ENCODE measurements around the gene CENPVL3. TPM values are rescaled to one million over a fixed set of nuclear protein-coding genes. Genes with fewer than 3 reads are reported as not detected.
"Not testable (repeated sequence)": the region's sequence is repeated elsewhere in the genome, so short reads cannot be mapped to it uniquely, and the experiment has no call there.

Gene CENPVL3
- total RNA-seq = under 1 TPM; 0.16 to 0.41 TPM

DNA sequence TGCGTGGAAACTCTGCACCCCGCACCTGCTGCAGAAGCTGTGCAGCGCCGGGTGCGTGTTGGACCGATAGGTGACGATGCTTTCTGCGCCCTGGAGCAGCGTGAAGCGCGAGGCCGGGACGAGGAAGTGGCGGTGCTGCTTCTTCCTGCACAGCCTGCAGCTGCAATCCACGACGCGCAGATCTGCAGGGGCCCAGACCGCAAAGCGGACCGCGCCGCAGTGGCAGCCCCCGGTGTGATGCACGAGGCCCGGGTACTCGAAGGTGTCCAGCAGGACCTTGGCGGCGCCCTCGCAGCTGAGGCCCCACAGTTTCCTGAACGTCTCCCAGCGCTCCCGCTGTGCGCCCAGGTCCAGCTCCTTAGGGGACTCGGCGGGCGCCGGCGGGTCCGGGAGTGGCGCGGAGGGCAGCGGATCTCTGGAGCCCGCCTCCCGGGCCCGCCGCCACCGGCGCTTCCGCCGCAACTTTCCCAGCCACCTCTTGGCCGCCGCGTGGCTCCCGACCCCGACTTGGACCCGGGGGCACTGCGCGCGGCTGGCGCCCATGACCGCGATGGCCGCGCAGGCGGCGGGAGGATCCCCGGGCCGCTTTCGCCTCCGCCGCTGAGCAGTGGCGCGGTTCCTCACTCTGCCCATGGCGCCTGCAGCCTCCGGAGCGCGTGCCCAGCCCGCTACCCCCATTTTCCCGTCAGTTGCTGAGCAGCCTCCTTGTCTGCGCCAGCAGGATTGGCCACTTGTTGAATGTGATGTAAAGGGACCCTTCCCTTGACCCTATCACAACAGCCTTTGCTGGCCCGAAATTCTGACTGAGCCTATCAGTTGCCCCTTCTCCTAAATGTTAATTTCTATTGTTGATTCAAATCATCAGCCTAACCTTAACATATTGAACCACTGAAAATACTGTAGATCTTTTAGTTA, at the start of gene CENPVL3:
CENPVL3 (minus strand) TSS at position 672 of the 915 bp plus-strand sequence; CDS start at position 633, 39 bp downstream.
- H3K36me3 Mint-ChIP-seq (ENCODE audit: insufficient read depth in 2 of 2); H3K9me3 Mint-ChIP-seq; H3K27ac Mint-ChIP-seq; H3K4me1 Mint-ChIP-seq (ENCODE audit: low read depth); DNase-seq: not testable (repeated sequence)
- H3K4me3 Mint-ChIP-seq = peak within 1 kb of the TSS; percentile 82 to 89
- ATAC-seq (replicated peaks in 1 of 2) = peak; percentile 43 to 63
- H3K27me3 Mint-ChIP-seq (ENCODE audit: low read depth) = peaks cover 75% of the 10 kb centered on the region

DNA sequence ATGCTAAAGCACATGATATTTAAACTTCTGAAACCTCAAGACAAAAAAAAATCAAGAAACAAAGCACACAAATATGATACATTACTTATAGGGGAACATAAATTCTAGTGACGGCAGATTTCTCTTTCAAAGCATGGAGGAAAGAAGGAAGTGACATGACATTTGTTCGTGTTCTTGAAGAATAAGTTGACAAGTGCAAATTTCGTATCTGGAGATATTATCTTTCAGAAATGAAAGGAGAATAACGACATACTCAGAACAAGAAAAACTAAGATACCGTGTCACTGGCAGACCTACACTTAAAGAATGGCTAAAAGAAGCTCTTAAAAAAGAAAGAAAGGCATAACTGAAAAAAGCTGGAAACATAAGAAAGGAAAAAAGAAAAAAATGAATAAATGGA, 47.3 kb upstream of the CENPVL3 start:
- Mint-ChIP-seq H3K4me1 (ENCODE audit: low read depth) (peaks cover 6% of the 10 kb centered on the region), H3K27me3 (ENCODE audit: low read depth) (peaks cover 41% of the 10 kb centered on the region), H3K36me3 (ENCODE audit: insufficient read depth in 2 of 2) (no peaks in the 10 kb centered on the region), H3K27ac (no peak overlapping the region), H3K4me3 (peak overlapping the region; percentile 44 to 83), H3K9me3 (no peaks in the 10 kb centered on the region)
- DNase-seq (no peak), ATAC-seq (replicated peaks in 1 of 2) (no peak)

GRCh38 chrX:51643377-51643776, 24.7 kb upstream of the CENPVL3 start:
- DNase-seq = no peak
- ATAC-seq (replicated peaks in 1 of 2) = no peak
- Mint-ChIP-seq H3K9me3 (no peaks in the 10 kb centered on the region), H3K27me3 (ENCODE audit: low read depth) (peaks cover 51% of the 10 kb centered on the region), H3K4me1 (ENCODE audit: low read depth) (no peaks in the 10 kb centered on the region), H3K36me3 (ENCODE audit: insufficient read depth in 2 of 2) (no peaks in the 10 kb centered on the region), H3K4me3 (no peak overlapping the region), H3K27ac (no peak overlapping the region)

DNA sequence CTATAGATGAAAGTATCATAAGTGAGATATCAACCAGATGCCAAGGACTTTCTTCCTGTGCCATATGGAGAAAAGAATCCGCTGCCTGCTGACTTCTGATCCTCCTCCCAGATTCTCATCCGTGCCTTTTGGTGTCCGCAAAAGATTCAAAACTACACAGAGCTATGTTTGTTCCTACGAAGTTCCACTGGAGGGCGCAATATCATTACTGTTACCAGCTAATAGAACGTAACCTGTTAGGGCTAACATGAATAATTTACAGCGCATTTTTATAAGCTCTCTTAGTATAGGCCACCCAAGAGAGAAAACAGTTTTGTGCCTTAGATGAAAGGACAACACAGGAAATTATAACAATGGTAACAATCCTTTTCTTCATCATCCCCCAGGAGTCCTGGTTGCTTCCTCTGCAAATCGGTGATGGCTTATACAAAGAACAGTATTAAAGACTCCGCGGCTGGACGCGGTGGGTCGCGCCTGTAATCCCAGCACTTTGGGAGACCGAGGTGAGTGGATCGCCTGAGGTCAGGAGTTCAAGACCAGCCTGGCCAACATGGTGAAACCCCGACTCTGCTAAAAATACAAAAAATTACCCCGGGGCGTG, 22.8 kb upstream of the CENPVL3 start:
- H3K9me3 Mint-ChIP-seq = no peaks in the 10 kb centered on the region
- peaks cover 52% of the 10 kb centered on the region for H3K27me3 Mint-ChIP-seq (ENCODE audit: low read depth)
- no peaks in the 10 kb centered on the region for H3K4me1 Mint-ChIP-seq (ENCODE audit: low read depth)
- H3K36me3 Mint-ChIP-seq (ENCODE audit: insufficient read depth in 2 of 2) = no peaks in the 10 kb centered on the region
- ATAC-seq (replicated peaks in 1 of 2) = peak in 1 of 2 donors; percentile 33
- peak; percentile 3 to 5 for DNase-seq
- H3K4me3 Mint-ChIP-seq = no peak overlapping the region
- H3K27ac Mint-ChIP-seq = no peak overlapping the region

GRCh38 chrX:51636511-51636910, 17.8 kb upstream of the CENPVL3 start:
- H3K4me3 Mint-ChIP-seq; H3K4me1 Mint-ChIP-seq (ENCODE audit: low read depth); ATAC-seq (replicated peaks in 1 of 2); H3K9me3 Mint-ChIP-seq; H3K36me3 Mint-ChIP-seq (ENCODE audit: insufficient read depth in 2 of 2); DNase-seq; H3K27ac Mint-ChIP-seq: not testable (repeated sequence)
- H3K27me3 Mint-ChIP-seq (ENCODE audit: low read depth) = peaks cover 61% of the 10 kb centered on the region

- Mint-ChIP-seq H3K4me1 (ENCODE audit: low read depth) (peaks cover 4% of the 10 kb centered on the region), H3K27ac (no peak overlapping the region), H3K36me3 (ENCODE audit: insufficient read depth in 2 of 2) (peaks cover 0 to 3% of the 10 kb centered on the region in 2 donors), H3K27me3 (ENCODE audit: low read depth) (peaks cover 76% of the 10 kb centered on the region), H3K9me3 (no peaks in the 10 kb centered on the region), H3K4me3 (no peak overlapping the region)
- DNase-seq = no peak
- ATAC-seq (replicated peaks in 1 of 2) = peak in 1 of 2 donors; percentile 56
Measured at GRCh38 chrX:51614353-51615012, 4.2 kb downstream of the CENPVL3 start.

- Mint-ChIP-seq H3K4me3 (no peak overlapping the region), H3K9me3 (no peaks in the 10 kb centered on the region), H3K36me3 (ENCODE audit: insufficient read depth in 2 of 2) (no peaks in the 10 kb centered on the region), H3K27ac (no peak overlapping the region), H3K4me1 (ENCODE audit: low read depth) (peaks cover 14% of the 10 kb centered on the region), H3K27me3 (ENCODE audit: low read depth) (peaks cover 52% of the 10 kb centered on the region)
- no peak for DNase-seq
- ATAC-seq (replicated peaks in 1 of 2) = peak; percentile 11 to 25
Measured at GRCh38 chrX:51608766-51609165, 9.9 kb downstream of the CENPVL3 start.

DNA sequence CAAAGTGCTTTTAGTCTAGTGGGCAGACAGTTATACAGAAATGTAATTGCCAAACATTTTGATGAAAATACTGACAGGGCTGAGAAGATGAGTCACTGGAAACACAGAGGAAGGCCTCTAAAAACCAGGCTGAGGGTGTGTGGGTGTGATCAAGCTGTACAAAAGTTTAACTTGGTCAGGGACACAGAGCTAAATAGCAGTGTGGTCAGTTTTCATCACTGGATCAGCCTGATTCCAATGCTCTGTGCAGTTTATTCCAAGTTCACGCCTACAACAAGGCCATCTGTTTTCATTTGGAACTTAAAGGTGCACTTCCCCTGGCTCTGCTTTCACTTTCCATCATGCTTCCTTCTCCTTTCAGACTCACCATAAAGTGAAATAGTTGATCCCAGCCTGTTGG, 10.6 kb downstream of the CENPVL3 start:
- H3K36me3 Mint-ChIP-seq (ENCODE audit: insufficient read depth in 2 of 2) = no peaks in the 10 kb centered on the region
- peak overlapping the region in 1 of 2 donors; percentile 68 for H3K4me3 Mint-ChIP-seq
- H3K9me3 Mint-ChIP-seq = no peaks in the 10 kb centered on the region
- no peak overlapping the region for H3K27ac Mint-ChIP-seq
- DNase-seq (peak in 1 of 2 donors; percentile 6), ATAC-seq (replicated peaks in 1 of 2) (peak in 1 of 2 donors; percentile 54)
- peaks cover 14% of the 10 kb centered on the region for H3K4me1 Mint-ChIP-seq (ENCODE audit: low read depth)
- H3K27me3 Mint-ChIP-seq (ENCODE audit: low read depth) = peaks cover 47% of the 10 kb centered on the region

DNA sequence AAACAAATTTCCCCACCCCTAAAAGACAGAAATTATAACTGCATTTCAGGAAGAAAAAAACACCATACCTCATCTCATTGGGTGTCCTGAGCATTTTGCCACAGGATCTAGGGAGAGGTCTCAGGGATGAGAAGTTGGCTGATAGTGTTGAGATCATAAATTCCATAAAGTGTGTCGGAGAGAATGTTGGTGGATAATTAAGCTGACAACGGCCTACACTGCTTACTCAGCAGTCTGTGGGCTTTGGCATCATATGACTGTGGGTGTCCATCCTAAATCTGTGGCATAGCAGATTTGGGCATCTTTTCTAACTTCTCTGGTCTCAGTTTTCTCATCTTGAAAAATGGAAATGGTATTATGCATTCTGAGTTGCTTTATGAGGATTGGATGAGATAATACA, 12.3 kb downstream of the CENPVL3 start:
- peaks cover 36% of the 10 kb centered on the region for H3K27me3 Mint-ChIP-seq (ENCODE audit: low read depth)
- no peak overlapping the region for H3K4me3 Mint-ChIP-seq
- H3K36me3 Mint-ChIP-seq (ENCODE audit: insufficient read depth in 2 of 2) = no peaks in the 10 kb centered on the region
- DNase-seq (no peak), ATAC-seq (replicated peaks in 1 of 2) (no peak)
- no peaks in the 10 kb centered on the region for H3K9me3 Mint-ChIP-seq
- peaks cover 14% of the 10 kb centered on the region for H3K4me1 Mint-ChIP-seq (ENCODE audit: low read depth)
- no peak overlapping the region for H3K27ac Mint-ChIP-seq

DNA sequence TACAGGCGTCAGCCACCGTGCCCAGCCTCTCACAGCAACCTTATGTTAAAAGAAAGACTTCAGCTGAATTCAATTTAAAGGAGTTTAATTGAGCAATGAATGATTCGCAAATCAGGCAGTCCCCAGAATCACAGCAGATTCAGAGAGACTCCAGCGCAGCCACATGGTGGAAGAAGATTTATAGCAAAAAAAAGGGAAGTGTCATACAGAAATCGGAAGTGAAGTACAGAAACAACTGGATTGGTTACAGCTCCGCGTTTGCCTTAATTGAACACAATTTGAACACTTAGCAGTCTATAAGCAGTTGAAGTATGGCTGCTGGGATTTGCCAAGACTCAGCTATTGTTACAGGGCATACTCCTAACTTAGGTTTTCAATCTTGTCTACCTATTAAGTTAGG, 19.8 kb downstream of the CENPVL3 start:
- ATAC-seq (replicated peaks in 1 of 2) = no peak
- H3K27me3 Mint-ChIP-seq (ENCODE audit: low read depth) = peaks cover 64% of the 10 kb centered on the region
- H3K27ac Mint-ChIP-seq = no peak overlapping the region
- H3K4me3 Mint-ChIP-seq = no peak overlapping the region
- H3K4me1 Mint-ChIP-seq (ENCODE audit: low read depth) = no peaks in the 10 kb centered on the region
- H3K9me3 Mint-ChIP-seq = no peaks in the 10 kb centered on the region
- DNase-seq = no peak
- H3K36me3 Mint-ChIP-seq (ENCODE audit: insufficient read depth in 2 of 2) = no peaks in the 10 kb centered on the region

DNA sequence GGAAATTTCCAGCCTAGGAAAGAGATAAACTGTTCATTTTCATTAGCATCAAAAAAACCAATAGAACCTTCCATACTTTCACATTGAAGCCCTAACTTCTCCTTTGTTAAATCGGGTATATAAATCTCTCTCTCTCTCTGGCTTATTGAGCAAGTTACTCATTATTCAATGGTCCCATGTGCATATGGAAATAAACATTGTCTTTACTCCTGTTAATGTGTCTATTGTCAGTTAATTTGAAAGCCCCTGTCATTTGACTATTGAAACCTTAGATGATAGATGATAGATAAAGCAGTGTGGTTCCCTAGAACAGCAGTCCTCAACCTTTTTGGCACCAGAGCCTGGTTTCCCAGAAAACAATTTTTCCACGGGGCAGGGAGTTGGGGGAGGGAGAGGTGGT, 46.8 kb downstream of the CENPVL3 start:
- Mint-ChIP-seq H3K4me1 (ENCODE audit: low read depth) (no peaks in the 10 kb centered on the region), H3K27me3 (ENCODE audit: low read depth) (peaks cover 47% of the 10 kb centered on the region), H3K27ac (no peak overlapping the region), H3K9me3 (no peaks in the 10 kb centered on the region), H3K4me3 (no peak overlapping the region), H3K36me3 (ENCODE audit: insufficient read depth in 2 of 2) (no peaks in the 10 kb centered on the region)
- ATAC-seq (replicated peaks in 1 of 2) (no peak), DNase-seq (no peak)

DNA sequence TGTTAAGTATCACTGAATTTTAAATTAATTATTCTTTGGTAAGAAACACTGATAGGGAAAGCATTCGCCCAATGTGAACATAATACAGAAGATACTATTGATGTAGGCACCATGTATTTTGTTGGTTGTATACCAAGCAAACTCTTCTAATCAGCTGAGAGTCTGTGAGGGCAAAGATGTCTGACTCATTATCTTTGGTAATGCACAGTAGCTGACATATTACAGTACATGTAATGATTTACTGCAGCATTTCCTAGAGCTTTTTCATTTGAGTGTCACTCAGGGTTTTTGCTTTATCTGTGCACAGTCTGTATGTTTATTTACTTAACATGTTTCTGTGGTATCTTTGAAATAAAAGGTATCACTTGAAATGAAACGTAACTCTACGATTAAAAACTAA, 49.2 kb downstream of the CENPVL3 start:
- no peaks in the 10 kb centered on the region for H3K9me3 Mint-ChIP-seq
- H3K36me3 Mint-ChIP-seq (ENCODE audit: insufficient read depth in 2 of 2) = no peaks in the 10 kb centered on the region
- no peak overlapping the region for H3K27ac Mint-ChIP-seq
- peaks cover 52% of the 10 kb centered on the region for H3K27me3 Mint-ChIP-seq (ENCODE audit: low read depth)
- no peak for DNase-seq
- H3K4me1 Mint-ChIP-seq (ENCODE audit: low read depth) = no peaks in the 10 kb centered on the region
- ATAC-seq (replicated peaks in 1 of 2) = no peak
- H3K4me3 Mint-ChIP-seq = no peak overlapping the region

DNA sequence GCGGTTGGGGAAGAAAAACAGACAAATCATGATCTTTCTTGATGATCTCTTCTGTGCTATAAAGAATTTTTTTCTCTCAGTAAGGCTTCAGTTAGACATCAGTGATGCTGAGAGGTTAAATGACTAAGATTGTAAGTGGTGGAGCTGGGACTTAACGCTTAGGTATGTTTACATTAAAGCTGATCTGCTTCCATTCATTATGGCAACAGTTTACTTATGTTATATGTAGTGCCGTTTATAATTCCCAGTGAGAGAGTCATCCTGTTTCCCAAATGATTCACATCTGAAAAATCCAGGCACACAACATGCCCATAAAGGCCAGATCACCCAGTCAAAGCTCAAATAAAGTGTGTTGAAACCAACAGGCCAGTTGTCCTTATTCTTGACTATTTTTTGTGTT, 50.1 kb downstream of the CENPVL3 start:
- no peaks in the 10 kb centered on the region for H3K9me3 Mint-ChIP-seq
- no peak for ATAC-seq (replicated peaks in 1 of 2)
- no peaks in the 10 kb centered on the region for H3K36me3 Mint-ChIP-seq (ENCODE audit: insufficient read depth in 2 of 2)

More for the DNA sequence above, 50.1 kb downstream of the CENPVL3 start:
- Mint-ChIP-seq H3K27me3 (ENCODE audit: low read depth) (peaks cover 52% of the 10 kb centered on the region), H3K4me3 (no peak overlapping the region), H3K4me1 (ENCODE audit: low read depth) (no peaks in the 10 kb centered on the region), H3K27ac (no peak overlapping the region)
- no peak for DNase-seq
